WTC11 (cell line): ENCODE data around the gene UBA1. TPM values are rescaled to one million over a fixed set of nuclear protein-coding genes. Genes with fewer than 3 reads are reported as not detected.

Experiments used
- ATAC-seq: fragments of 200-7000 bp; cut with Tn5 transposase; 2 replicates; pipeline ENCODE4 v1.10.0; 2021; ENCODE audit warnings: mild to moderate bottlenecking, moderate library complexity
- CTCF ChIA-PET: fragments of 300-600 bp; sonication (Branson Sonifier 250); formaldehyde crosslinking; loops from one replicate; lab custom pipeline; 2021; ENCODE audit warnings: antibody characterized with exemption; lab: Charles Lee
- POLR2A ChIA-PET: fragments of 350-600 bp; sonication (Branson Sonifier 250); formaldehyde crosslinking; loops from one replicate; lab custom pipeline; 2021; ENCODE audit warnings: antibody characterized with exemption; lab: Charles Lee
- DNase-seq: peaks from one replicate; pipeline ENCODE4 v3.0.0; 2021; ENCODE audit warnings: low spot score
- H3K27ac Mint-ChIP-seq: 2 replicates; pipeline ENCODE4 v1.8.0; 2021; ENCODE audit warnings: mixed read lengths
- H3K27me3 Mint-ChIP-seq: 2 replicates; pipeline ENCODE4 v1.8.0; 2021; ENCODE audit warnings: low read depth, mild to moderate bottlenecking, moderate library complexity, mixed read lengths
- H3K36me3 Mint-ChIP-seq: 2 replicates; pipeline ENCODE4 v1.8.0; 2021; ENCODE audit warnings: mixed read lengths
- H3K4me1 Mint-ChIP-seq: 2 replicates; pipeline ENCODE4 v1.8.0; 2022; ENCODE audit warnings: mixed read lengths
- H3K4me3 Mint-ChIP-seq: 2 replicates; pipeline ENCODE4 v1.8.0; 2021; ENCODE audit warnings: mild to moderate bottlenecking, moderate library complexity, mixed read lengths
- H3K9me3 Mint-ChIP-seq: 2 replicates; pipeline ENCODE4 v1.8.0; 2021; ENCODE audit warnings: mixed read lengths
- ESRRA ChIP-seq: sonication (generic); formaldehyde crosslinking; IDR thresholded peaks from 2 replicates; pipeline ENCODE4 v1.8.1; 2022; ENCODE audit warnings: mild to moderate bottlenecking, missing genetic modification reagents, borderline replicate concordance
- FOXJ3 ChIP-seq: sonication (generic); formaldehyde crosslinking; IDR thresholded peaks from 2 replicates; pipeline ENCODE4 v1.9.0; 2021; ENCODE audit warnings: missing genetic modification reagents, mild to moderate bottlenecking, borderline replicate concordance
- GRHL2 ChIP-seq: fragments of 250-450 bp; sonication (Bioruptor Pico); IDR thresholded peaks from 2 replicates; pipeline ENCODE4 v1.8.0; 2022; ENCODE audit warnings: mild to moderate bottlenecking, moderate library complexity; ENCODE audit not compliant: insufficient replicate concordance, severe bottlenecking
- JAZF1 ChIP-seq: fragments of 250-450 bp; sonication (Bioruptor Pico); IDR thresholded peaks from 2 replicates; pipeline ENCODE4 v1.9.0; 2021; ENCODE audit warnings: moderate library complexity, mild to moderate bottlenecking, inconsistent platforms
- MXD4 ChIP-seq: fragments of 250-450 bp; sonication (Bioruptor Pico); IDR thresholded peaks from 2 replicates; pipeline ENCODE4 v1.8.0; 2021; ENCODE audit warnings: mild to moderate bottlenecking, moderate library complexity, borderline replicate concordance
- MYBL2 ChIP-seq: sonication (generic); formaldehyde crosslinking; IDR thresholded peaks from 2 replicates; pipeline ENCODE4 v1.8.1; 2023; ENCODE audit warnings: mild to moderate bottlenecking, moderate library complexity, missing genetic modification reagents
- NR3C1 ChIP-seq: sonication (generic); formaldehyde crosslinking; conservative IDR thresholded peaks from 2 replicates; pipeline ENCODE4 v1.8.1; 2023; ENCODE audit warnings: low read depth, mild to moderate bottlenecking, missing genetic modification reagents
- TEAD1 ChIP-seq: sonication (generic); formaldehyde crosslinking; IDR thresholded peaks from 2 replicates; pipeline ENCODE4 v1.8.0; 2022; ENCODE audit warnings: mild to moderate bottlenecking, missing genetic modification reagents
- ZNF138 ChIP-seq: sonication (generic); formaldehyde crosslinking; conservative IDR thresholded peaks from 2 replicates; pipeline ENCODE4 v1.8.1; 2022; ENCODE audit warnings: mild to moderate bottlenecking, moderate library complexity, missing genetic modification reagents
- ZNF232 ChIP-seq: sonication (generic); formaldehyde crosslinking; IDR thresholded peaks from 2 replicates; pipeline ENCODE4 v1.8.0; 2022; ENCODE audit warnings: mild to moderate bottlenecking, missing genetic modification reagents
- ZNF281 ChIP-seq: sonication (generic); formaldehyde crosslinking; IDR thresholded peaks from 2 replicates; pipeline ENCODE4 v1.8.0; 2023; ENCODE audit warnings: mild to moderate bottlenecking, missing genetic modification reagents
- ZNF423 ChIP-seq: fragments of 250-450 bp; sonication (Bioruptor Pico); IDR thresholded peaks from 2 replicates; pipeline ENCODE4 v2.1.2; 2022; ENCODE audit warnings: mild to moderate bottlenecking, moderate library complexity
- ZNF671 ChIP-seq: fragments of 250-450 bp; sonication (Bioruptor Pico); IDR thresholded peaks from 2 replicates; pipeline ENCODE4 v1.8.0; 2021; ENCODE audit warnings: mild to moderate bottlenecking
- total RNA-seq: library from RNA; stranded (reverse); gene quantifications from 3 replicates; pipeline ENCODE4 v1.2.3, GENCODE V29; 2021
- TF ChIP-seq, protein P1 (sequence below): fragments of 250-450 bp; sonication (Bioruptor Pico); IDR thresholded peaks from 2 replicates; pipeline ENCODE4 v1.9.0; 2021; ENCODE audit warnings: mild to moderate bottlenecking
- TF ChIP-seq, protein P2 (sequence below): sonication (generic); formaldehyde crosslinking; IDR thresholded peaks from 2 replicates; pipeline ENCODE4 v1.8.1; 2022; ENCODE audit warnings: mild to moderate bottlenecking, missing genetic modification reagents, moderate library complexity, borderline replicate concordance
- TF ChIP-seq, protein P3 (sequence below): sonication (generic); formaldehyde crosslinking; IDR thresholded peaks from 2 replicates; pipeline ENCODE4 v1.8.0; 2023; ENCODE audit warnings: missing genetic modification reagents, mild to moderate bottlenecking, borderline replicate concordance
- TF ChIP-seq, protein P4 (sequence below): sonication (generic); formaldehyde crosslinking; conservative IDR thresholded peaks from 2 replicates; pipeline ENCODE4 v1.8.1; 2023; ENCODE audit warnings: mild to moderate bottlenecking, low read depth, missing genetic modification reagents, moderate library complexity
- TF ChIP-seq, protein P5 (sequence below): sonication (generic); formaldehyde crosslinking; IDR thresholded peaks from 2 replicates; pipeline ENCODE4 v1.8.1; 2022; ENCODE audit warnings: low read depth, missing genetic modification reagents, borderline replicate concordance

UBA1 gene
- total RNA-seq, 1 experiment from 2014 or later = 379 TPM

DNA sequence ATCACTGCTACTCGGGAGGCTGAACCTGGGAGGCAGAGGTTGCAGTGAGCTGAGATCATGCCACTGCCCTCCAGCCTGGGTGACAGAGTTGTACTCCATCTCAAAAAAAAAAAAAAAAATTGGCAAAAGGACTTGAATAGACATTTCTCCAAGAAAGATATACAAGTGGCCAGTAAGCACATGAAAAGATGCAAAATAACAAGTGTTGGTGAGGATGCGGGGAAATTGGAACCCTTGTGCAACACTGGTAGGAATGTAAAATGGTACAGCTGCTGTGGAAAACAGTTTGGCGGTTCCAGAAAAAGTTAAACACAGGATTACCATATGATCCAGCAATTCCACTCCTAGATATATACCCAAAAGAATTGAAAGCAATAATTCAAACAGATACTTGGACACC, 29.2 kb upstream of the UBA1 start:
- no peak for TF ChIP-seq ESRRA
- TF ChIP-seq ZNF423 (CRISPR knock-in tag) = no peak
- TF ChIP-seq, protein P1, sequence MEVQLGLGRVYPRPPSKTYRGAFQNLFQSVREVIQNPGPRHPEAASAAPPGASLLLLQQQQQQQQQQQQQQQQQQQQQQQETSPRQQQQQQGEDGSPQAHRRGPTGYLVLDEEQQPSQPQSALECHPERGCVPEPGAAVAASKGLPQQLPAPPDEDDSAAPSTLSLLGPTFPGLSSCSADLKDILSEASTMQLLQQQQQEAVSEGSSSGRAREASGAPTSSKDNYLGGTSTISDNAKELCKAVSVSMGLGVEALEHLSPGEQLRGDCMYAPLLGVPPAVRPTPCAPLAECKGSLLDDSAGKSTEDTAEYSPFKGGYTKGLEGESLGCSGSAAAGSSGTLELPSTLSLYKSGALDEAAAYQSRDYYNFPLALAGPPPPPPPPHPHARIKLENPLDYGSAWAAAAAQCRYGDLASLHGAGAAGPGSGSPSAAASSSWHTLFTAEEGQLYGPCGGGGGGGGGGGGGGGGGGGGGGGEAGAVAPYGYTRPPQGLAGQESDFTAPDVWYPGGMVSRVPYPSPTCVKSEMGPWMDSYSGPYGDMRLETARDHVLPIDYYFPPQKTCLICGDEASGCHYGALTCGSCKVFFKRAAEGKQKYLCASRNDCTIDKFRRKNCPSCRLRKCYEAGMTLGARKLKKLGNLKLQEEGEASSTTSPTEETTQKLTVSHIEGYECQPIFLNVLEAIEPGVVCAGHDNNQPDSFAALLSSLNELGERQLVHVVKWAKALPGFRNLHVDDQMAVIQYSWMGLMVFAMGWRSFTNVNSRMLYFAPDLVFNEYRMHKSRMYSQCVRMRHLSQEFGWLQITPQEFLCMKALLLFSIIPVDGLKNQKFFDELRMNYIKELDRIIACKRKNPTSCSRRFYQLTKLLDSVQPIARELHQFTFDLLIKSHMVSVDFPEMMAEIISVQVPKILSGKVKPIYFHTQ (CRISPR knock-in tag) = no peak
- no peak for TF ChIP-seq ZNF138
- TF ChIP-seq ZNF281 (CRISPR knock-in tag) = no peak
- no peak for TF ChIP-seq FOXJ3 (CRISPR knock-in tag)
- TF ChIP-seq, protein P2, sequence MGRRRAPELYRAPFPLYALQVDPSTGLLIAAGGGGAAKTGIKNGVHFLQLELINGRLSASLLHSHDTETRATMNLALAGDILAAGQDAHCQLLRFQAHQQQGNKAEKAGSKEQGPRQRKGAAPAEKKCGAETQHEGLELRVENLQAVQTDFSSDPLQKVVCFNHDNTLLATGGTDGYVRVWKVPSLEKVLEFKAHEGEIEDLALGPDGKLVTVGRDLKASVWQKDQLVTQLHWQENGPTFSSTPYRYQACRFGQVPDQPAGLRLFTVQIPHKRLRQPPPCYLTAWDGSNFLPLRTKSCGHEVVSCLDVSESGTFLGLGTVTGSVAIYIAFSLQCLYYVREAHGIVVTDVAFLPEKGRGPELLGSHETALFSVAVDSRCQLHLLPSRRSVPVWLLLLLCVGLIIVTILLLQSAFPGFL (CRISPR knock-in tag) = no peak
- TF ChIP-seq TEAD1 (CRISPR knock-in tag) = no peak
- TF ChIP-seq NR3C1 = no peak
- TF ChIP-seq, protein P3, sequence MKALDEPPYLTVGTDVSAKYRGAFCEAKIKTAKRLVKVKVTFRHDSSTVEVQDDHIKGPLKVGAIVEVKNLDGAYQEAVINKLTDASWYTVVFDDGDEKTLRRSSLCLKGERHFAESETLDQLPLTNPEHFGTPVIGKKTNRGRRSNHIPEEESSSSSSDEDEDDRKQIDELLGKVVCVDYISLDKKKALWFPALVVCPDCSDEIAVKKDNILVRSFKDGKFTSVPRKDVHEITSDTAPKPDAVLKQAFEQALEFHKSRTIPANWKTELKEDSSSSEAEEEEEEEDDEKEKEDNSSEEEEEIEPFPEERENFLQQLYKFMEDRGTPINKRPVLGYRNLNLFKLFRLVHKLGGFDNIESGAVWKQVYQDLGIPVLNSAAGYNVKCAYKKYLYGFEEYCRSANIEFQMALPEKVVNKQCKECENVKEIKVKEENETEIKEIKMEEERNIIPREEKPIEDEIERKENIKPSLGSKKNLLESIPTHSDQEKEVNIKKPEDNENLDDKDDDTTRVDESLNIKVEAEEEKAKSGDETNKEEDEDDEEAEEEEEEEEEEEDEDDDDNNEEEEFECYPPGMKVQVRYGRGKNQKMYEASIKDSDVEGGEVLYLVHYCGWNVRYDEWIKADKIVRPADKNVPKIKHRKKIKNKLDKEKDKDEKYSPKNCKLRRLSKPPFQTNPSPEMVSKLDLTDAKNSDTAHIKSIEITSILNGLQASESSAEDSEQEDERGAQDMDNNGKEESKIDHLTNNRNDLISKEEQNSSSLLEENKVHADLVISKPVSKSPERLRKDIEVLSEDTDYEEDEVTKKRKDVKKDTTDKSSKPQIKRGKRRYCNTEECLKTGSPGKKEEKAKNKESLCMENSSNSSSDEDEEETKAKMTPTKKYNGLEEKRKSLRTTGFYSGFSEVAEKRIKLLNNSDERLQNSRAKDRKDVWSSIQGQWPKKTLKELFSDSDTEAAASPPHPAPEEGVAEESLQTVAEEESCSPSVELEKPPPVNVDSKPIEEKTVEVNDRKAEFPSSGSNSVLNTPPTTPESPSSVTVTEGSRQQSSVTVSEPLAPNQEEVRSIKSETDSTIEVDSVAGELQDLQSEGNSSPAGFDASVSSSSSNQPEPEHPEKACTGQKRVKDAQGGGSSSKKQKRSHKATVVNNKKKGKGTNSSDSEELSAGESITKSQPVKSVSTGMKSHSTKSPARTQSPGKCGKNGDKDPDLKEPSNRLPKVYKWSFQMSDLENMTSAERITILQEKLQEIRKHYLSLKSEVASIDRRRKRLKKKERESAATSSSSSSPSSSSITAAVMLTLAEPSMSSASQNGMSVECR (CRISPR knock-in tag) = no peak
- TF ChIP-seq MYBL2 (CRISPR knock-in tag) = no peak
- TF ChIP-seq ZNF671 = no peak
- TF ChIP-seq ZNF232 = no peak
- no peak for TF ChIP-seq JAZF1 (CRISPR knock-in tag)
- no peak for TF ChIP-seq GRHL2 (CRISPR knock-in tag)
- 0 out of 2 replicates have a peak, but pooled peaks cover 3% of the 10 kb centered on the region for H3K9me3 Mint-ChIP-seq
- H3K36me3 Mint-ChIP-seq = peaks cover 11% of the 10 kb centered on the region
- CTCF ChIA-PET = no interaction called here
- DNase-seq (no peak), ATAC-seq (no peak)
- POLR2A ChIA-PET = no interaction called here
- H3K27ac Mint-ChIP-seq = no peak overlapping the region
- H3K27me3 Mint-ChIP-seq = no peaks in the 10 kb centered on the region
- H3K4me3 Mint-ChIP-seq = no peak overlapping the region
- no peaks in the 10 kb centered on the region for H3K4me1 Mint-ChIP-seq

- Mint-ChIP-seq H3K27ac (no peak overlapping the region), H3K9me3 (0 out of 2 replicates have a peak, but pooled peaks cover 3% of the 10 kb centered on the region), H3K36me3 (peaks cover 17% of the 10 kb centered on the region), H3K4me1 (no peaks in the 10 kb centered on the region), H3K4me3 (no peak overlapping the region), H3K27me3 (no peaks in the 10 kb centered on the region)
- ChIA-PET CTCF (no interaction called here), POLR2A (no interaction called here)
- ATAC-seq (no peak), DNase-seq (no peak)
- no peak for TF ChIP-seq MXD4 (CRISPR knock-in tag)
- TF ChIP-seq, protein P4, sequence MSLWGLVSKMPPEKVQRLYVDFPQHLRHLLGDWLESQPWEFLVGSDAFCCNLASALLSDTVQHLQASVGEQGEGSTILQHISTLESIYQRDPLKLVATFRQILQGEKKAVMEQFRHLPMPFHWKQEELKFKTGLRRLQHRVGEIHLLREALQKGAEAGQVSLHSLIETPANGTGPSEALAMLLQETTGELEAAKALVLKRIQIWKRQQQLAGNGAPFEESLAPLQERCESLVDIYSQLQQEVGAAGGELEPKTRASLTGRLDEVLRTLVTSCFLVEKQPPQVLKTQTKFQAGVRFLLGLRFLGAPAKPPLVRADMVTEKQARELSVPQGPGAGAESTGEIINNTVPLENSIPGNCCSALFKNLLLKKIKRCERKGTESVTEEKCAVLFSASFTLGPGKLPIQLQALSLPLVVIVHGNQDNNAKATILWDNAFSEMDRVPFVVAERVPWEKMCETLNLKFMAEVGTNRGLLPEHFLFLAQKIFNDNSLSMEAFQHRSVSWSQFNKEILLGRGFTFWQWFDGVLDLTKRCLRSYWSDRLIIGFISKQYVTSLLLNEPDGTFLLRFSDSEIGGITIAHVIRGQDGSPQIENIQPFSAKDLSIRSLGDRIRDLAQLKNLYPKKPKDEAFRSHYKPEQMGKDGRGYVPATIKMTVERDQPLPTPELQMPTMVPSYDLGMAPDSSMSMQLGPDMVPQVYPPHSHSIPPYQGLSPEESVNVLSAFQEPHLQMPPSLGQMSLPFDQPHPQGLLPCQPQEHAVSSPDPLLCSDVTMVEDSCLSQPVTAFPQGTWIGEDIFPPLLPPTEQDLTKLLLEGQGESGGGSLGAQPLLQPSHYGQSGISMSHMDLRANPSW (CRISPR knock-in tag) = no peak
- TF ChIP-seq, protein P5, sequence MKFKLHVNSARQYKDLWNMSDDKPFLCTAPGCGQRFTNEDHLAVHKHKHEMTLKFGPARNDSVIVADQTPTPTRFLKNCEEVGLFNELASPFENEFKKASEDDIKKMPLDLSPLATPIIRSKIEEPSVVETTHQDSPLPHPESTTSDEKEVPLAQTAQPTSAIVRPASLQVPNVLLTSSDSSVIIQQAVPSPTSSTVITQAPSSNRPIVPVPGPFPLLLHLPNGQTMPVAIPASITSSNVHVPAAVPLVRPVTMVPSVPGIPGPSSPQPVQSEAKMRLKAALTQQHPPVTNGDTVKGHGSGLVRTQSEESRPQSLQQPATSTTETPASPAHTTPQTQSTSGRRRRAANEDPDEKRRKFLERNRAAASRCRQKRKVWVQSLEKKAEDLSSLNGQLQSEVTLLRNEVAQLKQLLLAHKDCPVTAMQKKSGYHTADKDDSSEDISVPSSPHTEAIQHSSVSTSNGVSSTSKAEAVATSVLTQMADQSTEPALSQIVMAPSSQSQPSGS (CRISPR knock-in tag) = no peak
These were observed 27.5 kb upstream of the UBA1 start for GRCh38 chrX:47166126-47166525.
